Measurements from ENCODE around the gene PRCD.

The PRCD gene

DNA sequence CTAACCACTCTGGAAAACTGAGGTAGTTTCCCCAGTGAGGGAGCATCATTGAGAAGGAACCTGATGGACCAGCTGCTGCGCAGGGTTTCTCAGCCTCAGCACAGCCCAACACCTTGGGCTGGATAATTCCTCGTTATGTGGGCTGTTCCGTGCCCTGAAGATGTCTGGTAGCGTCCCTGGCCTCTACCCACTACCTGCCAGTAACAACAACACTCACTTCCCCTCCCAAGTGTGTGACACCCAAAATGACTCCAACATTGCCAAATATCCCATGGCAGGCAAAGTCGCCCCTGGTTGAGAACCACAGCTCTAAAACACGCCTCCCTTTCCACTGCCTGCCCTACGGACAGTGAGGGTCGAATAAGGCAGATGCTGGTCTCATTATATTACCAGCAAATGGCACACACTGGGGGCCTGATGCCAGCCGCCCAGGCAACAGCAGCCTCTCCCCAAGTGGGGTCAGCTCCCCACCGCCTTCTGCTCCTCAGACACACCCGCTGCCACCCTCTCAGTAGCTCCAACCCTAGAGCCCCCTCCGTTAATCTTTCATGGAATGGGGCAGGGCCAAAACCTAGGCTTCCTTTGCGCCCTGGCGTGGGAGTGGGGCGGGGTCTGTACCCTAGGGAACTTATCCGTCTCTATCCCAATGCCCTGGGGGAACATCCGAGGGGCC is 39.6 kb upstream of the PRCD start:
- no peaks in the 10 kb centered on the region for H3K79me2 ChIP-seq (ENCODE audit: insufficient read depth, low read length)
- no peak overlapping the region for H3K9ac ChIP-seq (ENCODE audit: low read depth, low read length)
- no peak for ATAC-seq (ENCODE audit: insufficient read depth, low read depth)

DNA sequence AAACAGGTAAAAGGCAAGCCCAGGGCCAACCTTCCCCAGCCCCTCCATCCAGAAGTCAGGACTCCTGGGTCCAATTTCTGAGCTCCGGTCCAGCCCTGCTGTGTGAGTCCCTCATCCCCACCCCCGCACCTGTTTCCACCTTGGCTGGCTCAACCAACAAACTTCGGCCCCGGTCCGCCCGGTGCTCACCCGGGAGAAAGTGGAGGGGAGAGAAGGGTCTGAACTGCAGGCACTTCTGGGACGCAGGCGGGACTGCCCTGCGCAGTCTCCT is 39.2 kb upstream of the PRCD start:
- TF ChIP-seq CTCF (IDR thresholded peaks at IDR 0.05; ENCODE audit: borderline replicate concordance, extremely low read depth, low read length, poor library complexity, severe bottlenecking): no peak
- no peak for TF ChIP-seq EZH2 (IDR thresholded peaks at IDR 0.05; ENCODE audit: borderline replicate concordance, low read depth, low read length, severe bottlenecking)
- H3K36me3 ChIP-seq (ENCODE audit: insufficient read depth, low read length): no peaks in the 10 kb centered on the region
- peaks cover 16% of the 10 kb centered on the region; the same call in 1 of the 2 replicates for H4K20me1 ChIP-seq (ENCODE audit: insufficient read depth, low read length)
- H3K4me3 ChIP-seq (ENCODE audit: low read depth in 1 of 2, low read length in 2 of 2): no peak overlapping the region
- no peak overlapping the region for H2AFZ ChIP-seq (ENCODE audit: low read depth, low read length)
- H3K27me3 ChIP-seq (ENCODE audit: insufficient read depth, low read length, poor library complexity): peaks cover 14% of the 10 kb centered on the region
- H3K9me3 ChIP-seq (ENCODE audit: insufficient read depth, low read length, severe bottlenecking): no peaks in the 10 kb centered on the region
- no peak overlapping the region for H3K27ac ChIP-seq (ENCODE audit: low read length)
- H3K4me2 ChIP-seq (ENCODE audit: insufficient read depth, low read length): peak overlapping the region; percentile 70; the same call in 1 of the 2 replicates
- ATAC-seq (ENCODE audit: insufficient read depth, low read depth) (no peak), DNase-seq (no peak)
- H3K4me1 ChIP-seq (ENCODE audit: insufficient read depth, low read length): peaks cover 13% of the 10 kb centered on the region
- no peak overlapping the region for H3K9ac ChIP-seq (ENCODE audit: low read depth, low read length)
- no peaks in the 10 kb centered on the region for H3K79me2 ChIP-seq (ENCODE audit: insufficient read depth, low read length)

More for the DNA sequence above, 39.6 kb upstream of the PRCD start:
- Histone ChIP-seq H3K27me3 (ENCODE audit: insufficient read depth, low read length, poor library complexity) (peaks cover 15% of the 10 kb centered on the region), H3K36me3 (ENCODE audit: insufficient read depth, low read length) (no peaks in the 10 kb centered on the region), H2AFZ (ENCODE audit: low read depth, low read length) (no peak overlapping the region), H3K4me1 (ENCODE audit: insufficient read depth, low read length) (peaks cover 13% of the 10 kb centered on the region), H3K4me2 (ENCODE audit: insufficient read depth, low read length) (no peak overlapping the region), H3K27ac (ENCODE audit: low read length) (no peak overlapping the region), H3K4me3 (ENCODE audit: low read depth in 1 of 2, low read length in 2 of 2) (no peak overlapping the region), H4K20me1 (ENCODE audit: insufficient read depth, low read length) (peaks cover 16% of the 10 kb centered on the region; the same call in 1 of the 2 replicates), H3K9me3 (ENCODE audit: insufficient read depth, low read length, severe bottlenecking) (no peaks in the 10 kb centered on the region)
- no peak for DNase-seq
- TF ChIP-seq EZH2 (IDR thresholded peaks at IDR 0.05; ENCODE audit: borderline replicate concordance, low read depth, low read length, severe bottlenecking) (no peak), CTCF (IDR thresholded peaks at IDR 0.05; ENCODE audit: borderline replicate concordance, extremely low read depth, low read length, poor library complexity, severe bottlenecking) (no peak)

DNA sequence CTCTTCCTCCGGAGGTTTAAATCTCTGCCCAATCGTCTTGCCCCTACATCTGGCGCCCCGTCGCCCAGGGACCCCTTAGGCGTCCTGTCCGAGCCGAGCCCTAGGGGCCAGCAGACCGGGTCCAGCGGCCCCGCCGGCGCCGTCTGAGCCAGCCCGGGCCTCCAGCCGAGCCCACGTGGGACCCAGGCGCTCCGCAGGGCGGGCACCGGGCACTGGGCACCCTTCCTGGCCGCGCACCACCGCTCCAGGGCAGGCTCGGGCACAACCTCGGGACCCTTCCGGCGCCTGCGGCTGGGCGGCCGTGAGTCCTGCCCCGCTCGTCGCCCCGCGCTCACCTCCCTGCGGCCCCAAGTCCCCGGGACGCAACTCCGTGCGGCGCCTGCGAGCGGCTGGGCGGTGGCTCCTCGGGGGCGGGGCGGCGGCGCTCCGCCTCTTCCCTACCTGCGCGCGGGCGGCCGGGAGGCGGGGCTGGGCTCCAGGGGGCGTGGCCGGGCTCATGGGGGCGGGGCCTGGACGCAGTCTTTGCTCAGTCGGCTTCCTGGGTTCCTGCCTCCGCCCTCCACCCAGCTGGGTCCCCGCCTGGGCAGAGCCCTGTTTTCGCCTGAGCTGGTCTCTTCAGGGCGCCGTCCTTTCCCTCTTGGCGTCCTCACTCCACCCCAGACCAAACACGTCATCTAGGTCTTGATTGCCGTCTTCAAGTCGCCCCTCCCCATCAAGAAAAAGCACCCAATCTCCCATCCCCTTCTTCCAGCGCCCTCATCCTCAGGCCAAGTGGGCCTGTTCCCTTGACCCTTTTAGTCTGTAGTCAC is 38.6 kb upstream of the PRCD start, which contains the start of gene RHBDF2:
Gene RHBDF2, minus strand, starts transcription at position 406 of the 809 bp plus-strand sequence. CDS start 19,899 bp downstream, outside the sequence.
- H3K27me3 ChIP-seq (ENCODE audit: insufficient read depth, low read length, poor library complexity): peaks cover 11% of the 10 kb centered on the region
- ATAC-seq (ENCODE audit: insufficient read depth, low read depth) (peak; percentile 86), DNase-seq (peak; percentile 88)
- no peaks in the 10 kb centered on the region for H3K79me2 ChIP-seq (ENCODE audit: insufficient read depth, low read length)
- H3K9ac ChIP-seq (ENCODE audit: low read depth, low read length): peak within 1 kb of the TSS; percentile 26
- H3K4me2 ChIP-seq (ENCODE audit: insufficient read depth, low read length): peak within 1 kb of the TSS; percentile 70
- peaks cover 13% of the 10 kb centered on the region for H3K4me1 ChIP-seq (ENCODE audit: insufficient read depth, low read length)
- H3K4me3 ChIP-seq (ENCODE audit: low read depth in 1 of 2, low read length in 2 of 2): peak within 1 kb of the TSS in 1 of 2 experiments; percentile 48; a peak in 2 of 4 replicates
- peaks cover 16% of the 10 kb centered on the region; the same call in 1 of the 2 replicates for H4K20me1 ChIP-seq (ENCODE audit: insufficient read depth, low read length)
- H3K9me3 ChIP-seq (ENCODE audit: insufficient read depth, low read length, severe bottlenecking): no peaks in the 10 kb centered on the region
- TF ChIP-seq EZH2 (IDR thresholded peaks at IDR 0.05; ENCODE audit: borderline replicate concordance, low read depth, low read length, severe bottlenecking) (no peak), CTCF (IDR thresholded peaks at IDR 0.05; ENCODE audit: borderline replicate concordance, extremely low read depth, low read length, poor library complexity, severe bottlenecking) (no peak)
- H3K27ac ChIP-seq (ENCODE audit: low read length): no peak within 1 kb of the TSS
- peak within 1 kb of the TSS; percentile 65 for H2AFZ ChIP-seq (ENCODE audit: low read depth, low read length)
- H3K36me3 ChIP-seq (ENCODE audit: insufficient read depth, low read length): no peaks in the 10 kb centered on the region

Measured in DND-41 (cell line).